Measurements from ENCODE around the gene PLA2G2F. TPM values are rescaled to one million over a fixed set of nuclear protein-coding genes. Genes with fewer than 3 reads are reported as not detected.

Gene PLA2G2F
- total RNA-seq, 2 donors from 2014 or later: not detected

- ATAC-seq (replicated peaks in 1 of 2): no peak
- peaks cover 5% of the 10 kb centered on the region for H3K4me1 Mint-ChIP-seq (ENCODE audit: low read depth)
- no peak overlapping the region for H3K27ac Mint-ChIP-seq
- DNase-seq: no peak
- no peaks in the 10 kb centered on the region for H3K36me3 Mint-ChIP-seq (ENCODE audit: insufficient read depth in 2 of 2)
- no peaks in the 10 kb centered on the region for H3K9me3 Mint-ChIP-seq
- H3K4me3 Mint-ChIP-seq: no peak overlapping the region
- peaks cover 56% of the 10 kb centered on the region for H3K27me3 Mint-ChIP-seq (ENCODE audit: low read depth)
These were observed 59.2 kb downstream of the PLA2G2F start for GRCh38 chr1:20198296-20198695.

GRCh38 chr1:20198918-20199317, 59.8 kb downstream of the PLA2G2F start:
- Mint-ChIP-seq H3K36me3 (ENCODE audit: insufficient read depth in 2 of 2) (no peaks in the 10 kb centered on the region), H3K27ac (no peak overlapping the region), H3K4me3 (no peak overlapping the region), H3K4me1 (ENCODE audit: low read depth) (peaks cover 5% of the 10 kb centered on the region), H3K9me3 (no peaks in the 10 kb centered on the region), H3K27me3 (ENCODE audit: low read depth) (peaks cover 60% of the 10 kb centered on the region)
- ATAC-seq (replicated peaks in 1 of 2): no peak
- DNase-seq: no peak

- Mint-ChIP-seq H3K36me3 (ENCODE audit: insufficient read depth in 2 of 2) (no peaks in the 10 kb centered on the region), H3K27me3 (ENCODE audit: low read depth) (peaks cover 57% of the 10 kb centered on the region), H3K4me1 (ENCODE audit: low read depth) (peaks cover 5% of the 10 kb centered on the region), H3K4me3 (no peak overlapping the region), H3K27ac (no peak overlapping the region), H3K9me3 (no peaks in the 10 kb centered on the region)
- no peak for DNase-seq
- ATAC-seq (replicated peaks in 1 of 2): no peak
These were observed 60.3 kb downstream of the PLA2G2F start for GRCh38 chr1:20199403-20199802.

GRCh38 chr1:20199840-20200239, 60.7 kb downstream of the PLA2G2F start:
- Mint-ChIP-seq H3K9me3 (no peaks in the 10 kb centered on the region), H3K27me3 (ENCODE audit: low read depth) (peaks cover 55% of the 10 kb centered on the region), H3K36me3 (ENCODE audit: insufficient read depth in 2 of 2) (no peaks in the 10 kb centered on the region), H3K27ac (no peak overlapping the region), H3K4me3 (no peak overlapping the region), H3K4me1 (ENCODE audit: low read depth) (peaks cover 4% of the 10 kb centered on the region)
- no peak for ATAC-seq (replicated peaks in 1 of 2)
- no peak for DNase-seq

Other genes starting within 250 kb of the PLA2G2F start
- gene PLA2G2E, start 215.7 kb upstream of the PLA2G2F start, total RNA-seq: not detected
- not detected for gene PLA2G2A, start 159.7 kb upstream of the PLA2G2F start, total RNA-seq
- gene PLA2G5, start 69.1 kb upstream of the PLA2G2F start, total RNA-seq: not detected
- gene PLA2G2D, start 19.8 kb upstream of the PLA2G2F start, total RNA-seq: not detected
- under 1 TPM; 0.91 to 0.93 TPM for gene UBXN10, start 46.8 kb downstream of the PLA2G2F start, total RNA-seq
- gene PLA2G2C, start 47.2 kb downstream of the PLA2G2F start, total RNA-seq: 1 to 10 TPM; 3.1 to 3.3 TPM
- gene VWA5B1, start 151.6 kb downstream of the PLA2G2F start, total RNA-seq: under 1 TPM in 1 of 2 donors, not detected in 1; 0.22 TPM

Measured in activated T-cell treated with anti-CD3 and anti-CD28 coated beads, Interleukin-2, amount 50 U/mL, for 72 hours (primary cell).